MM.1S (cell line): ENCODE results near the gene TRAF3.

Source experiments
- DNase-seq: peaks from one replicate; pipeline ENCODE4 v3.0.0-alpha.2; 2015
- H2AFZ ChIP-seq: fragments of 300-600 bp; sonication (generic); 2 replicates; pipeline ENCODE4 v1.6.0; 2016; ENCODE audit warnings: antibody characterized with exemption, low read length
- H3F3A ChIP-seq: fragments of 300-600 bp; sonication (generic); 2 replicates; pipeline ENCODE4 v1.6.1; 2016; ENCODE audit warnings: mild to moderate bottlenecking, antibody characterized with exemption, low read length, moderate library complexity, mixed read lengths; ENCODE audit not compliant: insufficient read depth
- H3K27ac ChIP-seq: fragments of 300-600 bp; sonication (generic); 2 replicates; pipeline ENCODE4 v1.5.1; 2016; ENCODE audit warnings: mild to moderate bottlenecking, low read length
- H3K27me3 ChIP-seq: fragments of 300-600 bp; sonication (generic); replicated peaks from 2 replicates; pipeline ENCODE4 v1.6.0; 2016; ENCODE audit warnings: low read length; ENCODE audit not compliant: insufficient read depth
- H3K36me3 ChIP-seq: fragments of 300-600 bp; sonication (generic); replicated peaks from 2 replicates; pipeline ENCODE4 v1.6.1; 2016; ENCODE audit warnings: mild to moderate bottlenecking, low read length, mixed read lengths; ENCODE audit not compliant: insufficient read depth
- H3K4me1 ChIP-seq: fragments of 300-600 bp; sonication (generic); 2 replicates; pipeline ENCODE4 v1.6.1; 2016; ENCODE audit warnings: low read length, mixed read lengths
- H3K4me2 ChIP-seq: fragments of 300-600 bp; sonication (generic); 2 replicates; pipeline ENCODE4 v1.6.0; 2016; ENCODE audit warnings: low read depth, low read length
- H3K4me3 ChIP-seq: fragments of 300-600 bp; sonication (generic); 2 replicates; pipeline ENCODE4 v1.5.1; 2016; ENCODE audit warnings: low read length, mixed read lengths
- H3K79me2 ChIP-seq: fragments of 300-600 bp; sonication (generic); 2 replicates; pipeline ENCODE4 v1.6.1; 2016; ENCODE audit warnings: mixed run types, low read length, mixed read lengths
- H3K9ac ChIP-seq: fragments of 300-600 bp; sonication (generic); 2 replicates; pipeline ENCODE4 v1.6.1; 2016; ENCODE audit warnings: low read length, mixed read lengths
- H3K9me2 ChIP-seq: fragments of 300-600 bp; sonication (generic); replicated peaks from 2 replicates; pipeline ENCODE4 v1.6.1; 2016; ENCODE audit warnings: mild to moderate bottlenecking, low read length, mixed read lengths; ENCODE audit not compliant: insufficient read depth
- H3K9me3 ChIP-seq: fragments of 300-600 bp; sonication (generic); replicated peaks from 2 replicates; pipeline ENCODE4 v1.6.1; 2016; ENCODE audit warnings: mild to moderate bottlenecking, low read length, mixed read lengths; ENCODE audit not compliant: insufficient read depth
- H4K20me1 ChIP-seq: fragments of 300-600 bp; sonication (generic); 2 replicates; pipeline ENCODE4 v1.6.1; 2016; ENCODE audit warnings: mild to moderate bottlenecking, low read length, moderate library complexity, mixed read lengths; ENCODE audit not compliant: insufficient read depth
- CTCF ChIP-seq: fragments of 300-600 bp; sonication (generic); IDR thresholded peaks from 2 replicates; pipeline ENCODE4 v1.5.1; 2016; ENCODE audit warnings: antibody characterized with exemption, low read length, mixed read lengths
- EZH2 ChIP-seq: fragments of 300-600 bp; sonication (generic); optimal IDR thresholded peaks from 2 replicates; pipeline ENCODE3; 2017; ENCODE audit warnings: low read depth, mild to moderate bottlenecking, antibody characterized with exemption, low read length, mixed read lengths
- EZH2phosphoT487 ChIP-seq: fragments of 300-600 bp; sonication (generic); IDR thresholded peaks from 2 replicates; pipeline ENCODE4 v1.6.1; 2018; ENCODE audit warnings: antibody characterized with exemption, low read length

The TRAF3 gene

DNA sequence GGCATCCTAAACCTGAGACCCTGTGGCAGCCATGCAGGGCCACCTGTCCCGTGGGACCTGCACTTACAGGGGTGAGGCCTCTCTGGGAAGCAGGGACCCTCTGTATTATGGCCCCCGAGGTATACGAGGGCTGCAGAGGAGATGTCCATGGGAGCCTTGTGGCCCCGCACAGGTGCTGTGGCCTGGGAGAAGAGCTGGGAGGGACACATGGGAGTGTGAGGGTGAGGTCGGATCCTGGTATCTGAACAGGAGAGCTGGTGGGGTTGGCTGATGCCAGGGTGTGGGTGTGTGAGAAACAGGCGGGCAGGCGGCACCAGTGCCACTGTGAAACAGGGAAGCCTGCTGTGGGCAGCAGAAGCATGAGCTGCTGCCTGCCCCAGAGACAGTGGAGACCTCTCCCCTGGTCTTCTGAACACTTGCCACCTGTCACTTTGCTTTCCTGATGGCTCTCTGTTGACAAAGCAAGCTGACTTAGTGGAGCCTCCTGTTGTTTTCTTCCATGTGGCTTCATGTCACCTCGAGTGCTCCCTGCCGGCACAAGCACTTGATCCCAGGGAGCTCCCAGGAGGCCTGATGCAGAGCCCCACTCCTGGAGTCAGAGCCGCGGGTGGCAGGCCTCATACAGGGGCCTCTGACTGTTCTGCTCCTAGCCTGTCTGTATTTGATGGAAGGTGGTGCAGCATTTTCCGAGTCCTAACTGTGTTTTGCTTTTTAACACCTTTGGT is 125.4 kb downstream of the TRAF3 start:
- Histone ChIP-seq H3F3A (peaks cover 18% of the 10 kb centered on the region), H3K4me1 (peaks cover 22% of the 10 kb centered on the region), H3K9me3 (no peaks in the 10 kb centered on the region), H2AFZ (no peak overlapping the region), H3K79me2 (peaks cover 10% of the 10 kb centered on the region), H3K9me2 (no peaks in the 10 kb centered on the region), H3K4me3 (no peak overlapping the region), H4K20me1 (no peaks in the 10 kb centered on the region), H3K27me3 (no peaks in the 10 kb centered on the region), H3K36me3 (no peaks in the 10 kb centered on the region), H3K27ac (peak overlapping the region; percentile 96), H3K4me2 (peak overlapping the region; percentile 87; the same call in 1 of the 2 replicates), H3K9ac (peak overlapping the region; percentile 41; the same call in 1 of the 2 replicates)
- TF ChIP-seq EZH2phosphoT487 (no peak), EZH2 (no peak), CTCF (no peak)
- DNase-seq: no peak

DNA sequence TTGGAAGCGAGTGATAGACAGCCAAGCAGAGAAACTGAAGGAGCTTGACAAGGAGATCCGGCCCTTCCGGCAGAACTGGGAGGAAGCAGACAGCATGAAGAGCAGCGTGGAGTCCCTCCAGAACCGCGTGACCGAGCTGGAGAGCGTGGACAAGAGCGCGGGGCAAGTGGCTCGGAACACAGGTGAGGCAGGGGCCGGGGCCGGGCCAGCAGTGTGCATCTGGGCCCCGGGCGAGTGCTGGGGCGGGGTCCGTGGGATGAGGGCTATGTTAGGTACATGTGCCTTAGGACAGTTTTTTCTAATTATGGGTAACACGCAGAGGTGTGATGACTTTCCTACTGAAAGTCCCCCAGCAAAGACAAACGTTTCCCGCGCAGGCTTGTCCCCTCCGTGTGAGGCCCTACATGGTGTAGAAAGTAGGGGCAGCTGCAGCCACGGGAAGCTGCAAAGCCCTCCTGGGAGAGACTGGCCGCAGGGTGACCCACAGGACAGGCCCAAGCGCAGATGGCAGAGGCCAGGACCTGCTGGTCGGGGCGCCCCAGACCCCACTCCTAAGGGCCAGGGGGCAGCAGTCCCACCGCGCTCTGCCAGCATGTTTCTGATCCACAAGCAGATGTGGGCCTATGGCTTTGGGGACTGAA is 126.1 kb downstream of the TRAF3 start:
- H3F3A ChIP-seq: peaks cover 18% of the 10 kb centered on the region
- no peaks in the 10 kb centered on the region for H4K20me1 ChIP-seq
- no peaks in the 10 kb centered on the region for H3K36me3 ChIP-seq
- no peaks in the 10 kb centered on the region for H3K9me2 ChIP-seq
- H3K27ac ChIP-seq: no peak overlapping the region; the same call in 1 of the 2 replicates
- no peaks in the 10 kb centered on the region for H3K9me3 ChIP-seq
- H3K27me3 ChIP-seq: no peaks in the 10 kb centered on the region
- H3K79me2 ChIP-seq: peaks cover 10% of the 10 kb centered on the region
- no peak for TF ChIP-seq EZH2phosphoT487
- no peak for TF ChIP-seq CTCF
- no peak for TF ChIP-seq EZH2
- no peak overlapping the region for H3K9ac ChIP-seq
- H3K4me3 ChIP-seq: no peak overlapping the region
- no peak overlapping the region for H3K4me2 ChIP-seq
- H3K4me1 ChIP-seq: peaks cover 22% of the 10 kb centered on the region
- no peak overlapping the region for H2AFZ ChIP-seq
- no peak for DNase-seq

- Histone ChIP-seq H3K9ac (no peak overlapping the region), H3K4me2 (no peak overlapping the region), H3K27me3 (no peaks in the 10 kb centered on the region), H3K9me2 (no peaks in the 10 kb centered on the region), H3K4me3 (no peak overlapping the region), H3K4me1 (peaks cover 22% of the 10 kb centered on the region), H2AFZ (no peak overlapping the region), H3K9me3 (no peaks in the 10 kb centered on the region), H3K36me3 (no peaks in the 10 kb centered on the region), H3F3A (peaks cover 18% of the 10 kb centered on the region), H3K27ac (no peak overlapping the region), H4K20me1 (no peaks in the 10 kb centered on the region), H3K79me2 (peaks cover 10% of the 10 kb centered on the region)
- TF ChIP-seq EZH2 (no peak), CTCF (no peak), EZH2phosphoT487 (no peak)
- no peak for DNase-seq
Observed at GRCh38 chr14:102903889-102904512, 126.8 kb downstream of the TRAF3 start.
